Measurements from ENCODE around the gene VGLL4.

- TF ChIP-seq CTCF (IDR thresholded peaks at IDR 0.05) (no peak), POLR2A (IDR thresholded peaks at IDR 0.05) (no peak)
Measured at GRCh38 chr3:11665331-11665730, 21.6 kb upstream of the VGLL4 start.
